ENCODE results near the gene MICAL2.

DNA sequence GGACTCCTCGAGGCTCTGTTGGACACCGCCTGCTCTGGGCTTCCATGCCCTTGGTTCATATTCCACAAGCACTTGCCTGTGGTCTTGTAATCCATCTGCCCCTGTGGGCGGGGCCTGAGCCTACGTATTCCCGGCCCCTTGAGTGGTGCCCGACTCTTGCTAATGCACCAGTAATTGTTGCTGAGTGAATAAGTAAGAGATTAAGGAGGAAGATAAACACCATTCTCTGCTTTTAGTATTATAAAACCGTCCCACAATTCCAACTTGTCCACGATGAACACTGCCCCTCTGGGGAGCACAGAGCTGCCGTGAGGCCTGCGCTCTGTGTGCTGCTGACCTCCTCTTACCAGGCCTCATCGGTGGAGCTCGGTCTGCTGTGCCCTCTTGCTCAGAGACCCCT, 50.3 kb downstream of the MICAL2 start:
- TF ChIP-seq, protein P1, sequence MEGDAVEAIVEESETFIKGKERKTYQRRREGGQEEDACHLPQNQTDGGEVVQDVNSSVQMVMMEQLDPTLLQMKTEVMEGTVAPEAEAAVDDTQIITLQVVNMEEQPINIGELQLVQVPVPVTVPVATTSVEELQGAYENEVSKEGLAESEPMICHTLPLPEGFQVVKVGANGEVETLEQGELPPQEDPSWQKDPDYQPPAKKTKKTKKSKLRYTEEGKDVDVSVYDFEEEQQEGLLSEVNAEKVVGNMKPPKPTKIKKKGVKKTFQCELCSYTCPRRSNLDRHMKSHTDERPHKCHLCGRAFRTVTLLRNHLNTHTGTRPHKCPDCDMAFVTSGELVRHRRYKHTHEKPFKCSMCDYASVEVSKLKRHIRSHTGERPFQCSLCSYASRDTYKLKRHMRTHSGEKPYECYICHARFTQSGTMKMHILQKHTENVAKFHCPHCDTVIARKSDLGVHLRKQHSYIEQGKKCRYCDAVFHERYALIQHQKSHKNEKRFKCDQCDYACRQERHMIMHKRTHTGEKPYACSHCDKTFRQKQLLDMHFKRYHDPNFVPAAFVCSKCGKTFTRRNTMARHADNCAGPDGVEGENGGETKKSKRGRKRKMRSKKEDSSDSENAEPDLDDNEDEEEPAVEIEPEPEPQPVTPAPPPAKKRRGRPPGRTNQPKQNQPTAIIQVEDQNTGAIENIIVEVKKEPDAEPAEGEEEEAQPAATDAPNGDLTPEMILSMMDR (IDR thresholded peaks at IDR 0.05) = no peak
- TF ChIP-seq POLR2A (IDR thresholded peaks at IDR 0.05) = no peak
